Retinal pigment epithelial cell (primary cell): ENCODE results near the gene SLAMF9.

Source experiments
- DNase-seq: peaks from one replicate; pipeline ENCODE4 v3.0.0-alpha.2; 2010; ENCODE audit warnings: low read depth
- H3K4me3 ChIP-seq: 2 replicates; pipeline ENCODE4 v1.5.1; 2011; ENCODE audit warnings: mild to moderate bottlenecking, low read length, control low read depth, moderate library complexity
- TF ChIP-seq, protein P1 (sequence below): conservative IDR thresholded peaks from 2 replicates; pipeline ENCODE4 v1.5.1; 2011; ENCODE audit warnings: low read depth, low read length, control low read depth, inconsistent platforms

Gene SLAMF9

DNA sequence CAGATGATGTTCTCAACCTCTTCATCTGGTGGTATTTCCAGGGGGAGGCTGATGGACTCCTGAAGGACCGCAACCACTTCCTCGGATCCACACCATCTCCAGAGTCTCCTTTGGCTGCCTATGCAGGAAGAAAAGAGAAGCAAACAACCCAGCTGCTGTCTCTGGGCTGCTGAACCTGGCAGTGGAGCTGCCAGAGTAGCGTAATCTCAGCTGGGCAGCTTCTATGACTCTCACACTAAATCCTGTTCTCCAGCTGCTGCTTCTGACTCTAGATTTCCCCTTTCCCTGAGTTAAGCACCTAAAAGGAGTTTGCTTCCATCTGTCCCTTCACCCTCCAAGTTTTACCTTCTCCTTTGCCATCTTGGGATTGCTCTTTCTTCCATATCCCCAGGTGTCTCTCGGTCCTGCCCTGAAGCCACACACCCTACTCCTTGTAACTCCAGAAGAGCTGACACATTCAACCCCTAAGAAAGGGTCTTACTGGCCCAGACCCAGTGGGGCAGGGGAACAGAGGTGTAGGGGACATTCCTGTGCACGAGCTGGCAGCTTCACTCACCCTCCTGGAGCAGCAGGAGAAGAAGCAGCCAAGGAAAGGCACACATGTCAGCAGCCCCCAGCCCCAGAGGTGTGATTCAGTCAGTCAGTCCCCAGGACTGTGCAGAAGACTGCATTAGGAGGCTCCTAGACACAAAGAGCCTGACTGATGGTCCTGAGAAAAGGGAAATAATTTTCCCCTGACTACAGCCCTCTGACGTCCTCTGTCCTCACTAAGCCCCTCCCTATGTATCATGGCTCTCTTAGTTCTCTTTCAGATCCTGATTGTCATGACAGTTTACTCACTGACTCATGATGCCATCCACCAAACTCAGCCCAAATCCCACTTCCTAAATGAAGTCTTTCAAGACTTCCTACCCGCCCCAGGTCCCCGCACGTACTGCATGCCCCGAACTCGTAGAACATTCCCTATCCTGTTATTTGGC, at the start of gene SLAMF9:
TSS of gene SLAMF9 (minus strand) at position 702 of the 980 bp plus-strand sequence. CDS start at position 602, 100 bp downstream.
- TF ChIP-seq, protein P1, sequence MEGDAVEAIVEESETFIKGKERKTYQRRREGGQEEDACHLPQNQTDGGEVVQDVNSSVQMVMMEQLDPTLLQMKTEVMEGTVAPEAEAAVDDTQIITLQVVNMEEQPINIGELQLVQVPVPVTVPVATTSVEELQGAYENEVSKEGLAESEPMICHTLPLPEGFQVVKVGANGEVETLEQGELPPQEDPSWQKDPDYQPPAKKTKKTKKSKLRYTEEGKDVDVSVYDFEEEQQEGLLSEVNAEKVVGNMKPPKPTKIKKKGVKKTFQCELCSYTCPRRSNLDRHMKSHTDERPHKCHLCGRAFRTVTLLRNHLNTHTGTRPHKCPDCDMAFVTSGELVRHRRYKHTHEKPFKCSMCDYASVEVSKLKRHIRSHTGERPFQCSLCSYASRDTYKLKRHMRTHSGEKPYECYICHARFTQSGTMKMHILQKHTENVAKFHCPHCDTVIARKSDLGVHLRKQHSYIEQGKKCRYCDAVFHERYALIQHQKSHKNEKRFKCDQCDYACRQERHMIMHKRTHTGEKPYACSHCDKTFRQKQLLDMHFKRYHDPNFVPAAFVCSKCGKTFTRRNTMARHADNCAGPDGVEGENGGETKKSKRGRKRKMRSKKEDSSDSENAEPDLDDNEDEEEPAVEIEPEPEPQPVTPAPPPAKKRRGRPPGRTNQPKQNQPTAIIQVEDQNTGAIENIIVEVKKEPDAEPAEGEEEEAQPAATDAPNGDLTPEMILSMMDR = no peak
- no peak for DNase-seq
- H3K4me3 ChIP-seq = no peak within 1 kb of the TSS

DNA sequence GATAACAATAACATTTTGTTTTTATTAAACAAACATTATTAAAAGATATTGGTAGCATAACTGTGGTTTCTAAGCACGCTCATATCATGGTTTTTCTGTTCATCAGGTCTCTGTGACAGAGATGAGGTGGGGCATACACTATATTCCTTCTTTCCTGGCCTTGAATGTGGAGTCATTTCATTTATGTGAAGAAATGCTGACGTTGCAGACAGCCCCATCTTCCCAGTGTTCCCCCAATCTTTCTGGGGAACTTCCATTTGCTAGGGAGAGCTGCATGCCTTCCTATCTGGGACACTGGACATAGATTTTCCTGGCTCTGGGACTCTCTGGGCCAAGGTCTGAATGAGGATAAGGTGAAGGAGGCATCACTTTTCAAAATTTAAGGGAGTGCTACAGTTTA, 47.4 kb upstream of the SLAMF9 start:
- no peak overlapping the region for H3K4me3 ChIP-seq
- DNase-seq = no peak
- TF ChIP-seq, protein P1 = no peak

DNA sequence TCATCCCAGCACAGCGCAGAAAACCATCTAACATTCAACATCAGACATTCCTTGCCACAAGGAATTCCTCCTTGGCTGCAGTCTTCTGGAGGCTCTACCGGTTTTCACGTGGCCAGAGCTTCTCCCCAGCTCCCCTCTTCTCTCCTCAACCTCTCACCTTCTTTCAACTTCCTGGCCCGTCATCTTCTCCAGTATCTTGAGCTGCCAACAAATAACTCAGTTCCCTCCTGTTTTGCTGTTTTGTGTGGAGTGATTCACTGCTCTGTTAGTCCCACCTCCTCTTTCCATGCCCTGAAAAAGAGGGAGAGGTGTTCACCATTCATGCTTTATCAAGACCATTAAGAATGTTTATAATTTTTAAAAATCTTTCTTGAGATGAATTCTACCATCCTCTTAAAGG, 45.2 kb upstream of the SLAMF9 start:
- H3K4me3 ChIP-seq = no peak overlapping the region
- DNase-seq = no peak
- TF ChIP-seq, protein P1 = no peak

DNA sequence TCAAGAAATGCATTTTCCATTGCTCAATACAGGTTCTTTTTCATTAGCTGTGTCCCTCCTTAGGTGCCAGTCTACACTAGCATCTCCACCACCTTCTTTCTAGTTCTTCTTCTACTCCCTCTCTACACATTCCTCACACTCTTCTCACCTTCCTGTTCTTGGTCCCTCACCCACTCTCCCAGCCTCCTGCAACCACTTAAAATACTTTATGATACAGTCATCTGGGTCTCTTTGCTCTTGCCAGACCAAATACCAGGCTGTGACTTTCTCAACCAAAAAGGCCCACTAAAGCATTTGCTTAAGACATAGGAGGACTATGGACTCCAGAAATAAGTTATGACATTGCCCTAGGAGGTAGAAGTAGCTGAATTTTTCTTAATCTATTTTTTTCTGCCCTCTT, 42.6 kb upstream of the SLAMF9 start:
- DNase-seq = peak; percentile 64

DNA sequence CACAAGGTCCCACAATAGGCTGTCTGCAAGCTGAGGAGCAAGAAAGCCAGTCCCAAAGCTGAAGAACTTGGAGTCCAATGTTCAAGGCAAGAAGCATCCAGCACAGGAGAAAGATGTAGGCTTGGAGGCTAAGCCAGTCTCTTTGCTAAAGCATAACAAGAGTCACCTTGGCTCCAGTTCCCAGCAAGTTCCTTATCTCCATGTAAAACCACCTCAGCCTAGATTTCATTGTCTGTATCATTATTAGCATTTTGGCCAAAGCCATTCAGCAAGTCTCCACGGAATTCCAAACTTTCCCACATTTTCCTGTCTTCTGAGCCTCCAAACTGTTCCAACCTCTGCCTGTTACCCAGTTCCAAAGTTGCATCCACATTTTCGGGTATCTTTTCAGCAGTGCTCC, 40.9 kb upstream of the SLAMF9 start:
- TF ChIP-seq, protein P1 = no peak
- no peak overlapping the region for H3K4me3 ChIP-seq
- no peak for DNase-seq

More for the DNA sequence above, 42.6 kb upstream of the SLAMF9 start:
- TF ChIP-seq, protein P1 = no peak
- no peak overlapping the region for H3K4me3 ChIP-seq

DNA sequence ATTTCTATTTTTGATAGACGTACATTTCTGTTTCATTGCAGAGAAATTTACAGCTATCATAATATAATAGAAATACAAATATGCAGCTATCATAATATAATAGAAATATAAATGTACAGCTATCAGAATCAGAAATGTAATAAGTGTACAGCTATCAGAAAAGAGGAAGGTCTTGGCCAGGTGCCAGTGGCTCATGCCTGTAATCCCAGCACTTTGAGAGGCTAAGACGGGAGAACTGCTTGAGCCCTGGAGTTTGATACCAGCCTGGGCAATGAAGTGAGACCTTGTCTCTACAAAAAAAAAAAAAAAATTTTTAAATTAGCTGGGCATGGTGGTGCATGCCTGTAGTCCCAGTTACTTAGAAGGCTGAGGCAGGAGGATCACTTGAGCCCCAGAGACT, 39.9 kb upstream of the SLAMF9 start:
- no peak for DNase-seq
- TF ChIP-seq, protein P1 = no peak
- H3K4me3 ChIP-seq = no peak overlapping the region

DNA sequence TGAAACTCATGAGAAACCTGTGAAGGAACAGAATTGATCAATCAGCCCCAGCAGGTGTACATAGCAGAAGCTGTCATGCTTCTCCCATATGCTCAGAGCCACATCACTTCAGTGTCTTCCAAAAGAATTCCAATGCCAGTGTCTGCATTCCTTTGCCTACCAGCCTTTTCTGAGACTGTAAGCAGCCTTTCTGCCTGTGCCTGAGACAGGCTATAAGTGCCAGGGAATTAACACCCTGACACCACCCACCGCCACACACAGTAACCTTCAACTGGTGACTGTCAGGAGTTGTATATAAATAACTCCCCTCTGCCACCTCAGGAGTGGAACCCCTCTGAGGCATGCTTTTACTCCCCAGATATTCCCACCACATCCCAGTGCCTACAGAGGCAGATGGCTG, 38.1 kb upstream of the SLAMF9 start:
- TF ChIP-seq, protein P1 = no peak
- H3K4me3 ChIP-seq = no peak overlapping the region
- DNase-seq = peak; percentile 73
